Mammary epithelial cell (primary cell): ENCODE data around the gene FOXN3.

ENCODE experiments used
- CTCF ChIP-seq, 2 donors: IDR thresholded peaks in 1 of 2; conservative IDR thresholded peaks in 1 of 2; 2 replicates each; pipeline ENCODE4 v1.5.1; 2011 to 2012; ENCODE audit warnings: inconsistent platforms in 2 of 2, low read length in 2 of 2, mild to moderate bottlenecking in 2 of 2, control low read depth in 1 of 2, low read depth in 1 of 2; ENCODE audit not compliant: insufficient read depth in 1 of 2; ENCODE audit errors: extremely low read depth in 1 of 2
- EZH2 ChIP-seq: IDR thresholded peaks from 2 replicates; pipeline ENCODE4 v1.6.1; 2012; ENCODE audit warnings: low read length, inconsistent platforms, borderline replicate concordance

DNA sequence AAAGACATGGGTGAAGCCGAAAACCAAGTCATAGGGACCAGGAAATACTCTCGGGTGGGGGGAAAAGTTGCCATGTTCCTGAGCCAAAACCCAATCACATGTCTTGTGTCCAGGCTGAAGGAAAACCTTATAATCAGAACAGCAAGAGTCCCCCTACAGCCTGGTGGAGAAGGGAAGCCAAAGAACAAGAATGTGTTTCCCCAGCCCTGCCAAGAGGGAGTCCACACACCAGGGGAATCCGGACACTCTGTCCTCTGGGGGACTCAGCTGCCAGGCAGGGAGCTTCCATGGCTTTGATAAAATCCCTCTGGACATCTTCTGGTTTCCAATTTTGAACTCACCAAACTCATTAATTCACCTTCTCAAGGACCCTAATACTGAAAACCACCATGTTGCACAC lies 273.0 kb downstream of the FOXN3 start:
- TF ChIP-seq CTCF (conservative IDR thresholded peaks at IDR 0.05 in 1 of 2, IDR thresholded peaks at IDR 0.05 in 1 of 2; ENCODE audit: extremely low read depth in 1 of 2, insufficient read depth in 1 of 2, low read depth in 1 of 2, low read length in 2 of 2) = no peak
- TF ChIP-seq EZH2 = no peak
